GM19397 (cell line): Measurements from ENCODE around the gene STT3A.
"Not testable (repeated sequence)": the region's sequence is repeated elsewhere in the genome, so short reads cannot be mapped to it uniquely, and the experiment has no call there.

Source experiments
- ATAC-seq: cut with Tn5 transposase; IDR thresholded peaks from one replicate; pipeline ENCODE4 v1.9.1; 2021; ENCODE audit warnings: mild to moderate bottlenecking, moderate library complexity; ENCODE audit not compliant: unreplicated experiment

The STT3A gene

DNA sequence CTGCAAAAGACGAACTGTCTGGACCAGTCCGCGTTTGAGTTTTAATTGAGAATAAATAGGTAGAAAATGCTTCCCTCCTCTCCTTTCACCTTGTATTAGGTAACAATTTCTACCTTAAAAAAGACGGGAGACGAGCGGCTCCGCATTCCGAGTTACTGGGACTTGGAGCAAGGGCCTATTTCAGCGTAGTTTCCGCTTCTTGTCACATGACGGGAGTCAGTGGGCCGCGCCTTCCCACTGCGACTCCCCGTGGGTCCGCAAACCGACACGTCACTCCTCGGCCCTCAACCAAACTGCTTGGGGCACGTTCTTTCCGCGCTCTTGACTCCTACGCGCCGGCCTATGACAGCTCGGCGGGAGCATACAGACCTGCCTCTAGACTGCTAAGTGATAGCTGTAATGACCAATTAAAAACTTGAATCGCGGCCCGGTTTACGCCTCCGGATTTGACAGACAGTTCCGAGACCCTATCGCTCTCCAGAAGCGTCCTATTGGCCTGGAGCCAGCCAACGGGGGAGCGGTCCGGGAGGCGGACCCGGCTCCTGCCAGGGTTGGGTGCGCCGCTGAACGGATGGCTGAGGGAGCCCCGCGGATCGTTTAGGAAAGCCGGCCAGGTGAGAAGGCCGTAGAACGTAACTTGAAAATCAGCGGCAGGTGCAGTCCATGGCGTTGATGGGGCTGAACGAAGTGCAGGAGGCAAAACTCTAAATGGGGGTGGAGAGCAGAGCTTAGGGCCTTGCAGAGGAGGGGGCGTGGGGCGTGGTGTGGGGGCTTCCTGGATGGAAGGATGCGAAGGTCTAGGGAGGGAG is at the start of gene STT3A:
Gene STT3A, plus strand, starts transcription at position 548 of the 809 bp plus-strand sequence. CDS start 3,064 bp downstream, outside the sequence.
- peak; percentile 98 for ATAC-seq

DNA sequence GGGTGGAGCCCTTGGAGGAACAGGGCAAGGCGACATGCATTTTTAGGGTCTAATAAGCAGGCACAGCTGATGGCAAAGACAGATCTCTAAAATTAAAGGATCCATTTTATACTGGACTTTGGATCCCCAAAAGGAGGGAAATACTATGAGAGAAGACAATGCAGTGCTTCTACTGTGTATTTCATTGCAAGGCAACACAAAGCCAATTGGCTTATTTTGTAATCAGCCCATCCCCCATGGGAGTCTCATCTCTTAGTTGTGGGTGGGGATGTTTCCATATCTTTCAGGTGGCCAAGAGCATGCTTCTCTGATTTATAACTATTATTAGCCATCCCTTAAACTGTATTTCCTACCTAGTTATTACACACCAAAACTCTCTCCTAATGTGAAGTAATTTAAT is 41.9 kb upstream of the STT3A start:
- ATAC-seq = no peak

DNA sequence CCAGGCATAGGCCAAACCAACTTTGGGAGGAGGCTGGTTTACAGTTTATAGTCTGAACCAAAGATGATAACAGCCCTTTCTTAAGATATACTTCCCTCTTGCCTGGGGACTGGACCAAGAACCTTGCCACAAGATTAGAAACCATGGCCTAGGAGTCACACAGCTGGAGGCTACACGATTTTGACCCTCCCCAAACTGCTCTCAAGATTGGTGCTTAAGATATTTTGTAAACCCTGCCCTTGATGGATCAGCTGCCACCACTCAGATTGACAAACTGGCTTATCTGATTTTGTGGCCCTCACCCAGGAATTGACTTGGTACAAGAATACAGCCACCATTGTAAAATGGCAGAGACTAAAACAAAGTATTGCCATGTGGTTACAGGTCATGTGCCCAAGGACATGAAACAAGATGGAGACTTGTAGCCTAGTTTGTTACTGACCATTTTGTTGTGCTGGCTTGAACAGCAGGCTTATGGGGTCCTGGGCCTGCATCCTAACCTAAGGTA is 40.8 kb upstream of the STT3A start:
- ATAC-seq = no peak

- ATAC-seq = no peak
Observed at GRCh38 chr11:125552927-125553326, 39.7 kb upstream of the STT3A start.

- ATAC-seq = no peak
Observed at GRCh38 chr11:125553357-125553756, 39.3 kb upstream of the STT3A start.

GRCh38 chr11:125554038-125554437 is 38.6 kb upstream of the STT3A start:
- ATAC-seq = no peak

- ATAC-seq = no peak
Observed at GRCh38 chr11:125559888-125560287, 32.8 kb upstream of the STT3A start.

GRCh38 chr11:125561924-125562323 is 30.7 kb upstream of the STT3A start:
- no peak for ATAC-seq

DNA sequence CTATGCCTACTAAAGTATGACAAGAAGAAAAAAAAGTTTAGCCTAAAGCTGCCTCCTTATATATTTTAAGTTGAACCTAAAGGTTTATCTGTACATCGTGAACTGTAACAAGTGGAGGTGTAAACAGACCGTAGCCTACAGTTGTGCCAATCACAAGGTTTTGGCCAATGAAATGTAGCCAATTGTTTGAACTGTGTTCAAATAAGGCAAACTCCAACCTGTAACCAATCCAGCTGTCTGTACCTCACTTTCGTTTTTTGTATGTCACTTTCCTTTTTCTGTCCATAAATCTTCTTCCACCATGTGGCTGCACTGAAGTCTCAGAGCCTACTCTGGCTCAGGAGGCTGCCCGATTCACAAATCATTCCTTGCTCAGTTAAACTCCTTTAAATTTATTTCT is 30.2 kb upstream of the STT3A start:
- no peak for ATAC-seq

- ATAC-seq = no peak
Observed at GRCh38 chr11:125564357-125564756, 28.3 kb upstream of the STT3A start.

GRCh38 chr11:125566235-125566634 is 26.4 kb upstream of the STT3A start:
- no peak for ATAC-seq

DNA sequence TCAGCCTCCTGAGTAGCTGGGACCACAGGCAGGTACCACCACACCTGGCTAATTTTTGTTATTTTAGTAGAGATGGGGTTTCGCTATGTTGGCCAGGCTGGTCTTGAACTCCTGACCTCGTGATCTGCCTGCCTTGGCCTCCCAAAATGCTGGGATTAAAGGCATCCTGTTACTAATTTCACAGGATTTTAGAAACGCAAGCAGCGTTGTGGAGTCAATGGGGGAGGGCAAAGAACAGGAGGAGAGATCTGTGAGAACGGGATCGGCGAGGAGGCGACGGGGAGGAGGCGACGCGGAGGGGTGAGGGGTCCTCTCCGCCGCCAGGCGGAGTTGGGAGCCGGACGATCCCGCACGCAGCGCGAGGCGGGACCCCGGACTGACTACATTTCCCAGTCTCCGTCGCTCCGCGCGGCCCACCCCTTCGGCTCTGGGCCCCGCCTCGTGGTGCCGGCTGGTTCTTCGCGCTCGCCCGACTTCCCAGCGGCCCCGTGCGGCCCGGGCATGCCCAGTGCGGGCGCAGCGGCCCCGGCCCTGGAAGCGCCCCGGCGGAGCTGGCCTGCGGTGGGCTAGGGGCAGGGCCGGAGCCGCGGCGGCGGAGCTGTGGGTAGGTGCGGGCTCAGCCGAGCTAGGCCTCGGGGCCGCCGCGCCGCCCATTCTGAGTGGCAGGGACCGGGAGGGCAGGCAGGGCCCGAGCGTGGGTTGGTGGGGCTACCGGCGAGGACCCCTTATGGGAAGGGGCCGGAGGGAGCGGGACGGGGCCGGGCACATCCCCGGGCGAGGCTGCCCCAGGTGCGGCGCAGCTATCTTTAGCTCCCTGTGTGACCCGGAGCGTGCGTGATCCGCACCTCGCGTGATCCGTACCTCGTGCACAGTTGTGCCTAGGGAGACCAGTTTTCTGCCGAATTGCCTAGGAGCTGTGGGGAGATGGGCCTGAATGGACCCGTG is 23.4 kb upstream of the STT3A start, which contains the start of gene EI24:
Gene EI24, plus strand, starts transcription at position 508 of the 945 bp plus-strand sequence. CDS start 3,051 bp downstream, outside the sequence.
- peak; percentile 98 for ATAC-seq

DNA sequence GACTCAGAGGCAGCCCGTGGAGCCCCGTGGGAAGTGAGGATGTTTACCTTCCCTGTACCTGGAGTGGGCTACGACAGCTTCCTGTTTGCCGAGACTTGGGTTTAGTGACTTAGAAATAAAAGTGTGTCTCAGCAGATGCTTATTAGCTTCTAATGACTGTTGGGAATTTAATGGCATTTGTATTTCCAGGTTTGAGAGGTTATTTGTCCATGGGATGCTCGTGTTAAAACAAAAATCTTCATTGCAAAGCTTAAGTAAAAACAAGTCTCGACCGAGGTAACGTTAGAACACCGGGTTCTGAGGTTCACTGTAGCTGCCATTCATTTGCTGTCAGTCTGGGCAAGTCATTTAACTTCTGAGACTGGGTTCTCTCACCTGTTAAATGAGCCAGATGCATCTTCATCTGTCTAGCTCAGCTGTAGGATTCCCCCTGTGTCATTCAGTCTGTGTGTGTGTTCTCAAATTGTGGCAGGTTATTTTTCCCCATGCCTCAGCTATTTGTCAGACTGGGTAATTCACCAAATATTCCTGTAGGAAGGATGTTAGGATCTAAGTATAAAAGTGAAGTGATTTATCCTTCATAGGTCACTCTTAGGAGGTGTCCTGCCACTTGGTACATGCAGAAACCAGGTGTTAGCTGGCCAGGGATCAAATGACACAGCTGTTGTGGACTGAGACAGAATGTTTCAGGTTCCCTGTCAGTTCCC is 22.6 kb upstream of the STT3A start:
- ATAC-seq = no peak

DNA sequence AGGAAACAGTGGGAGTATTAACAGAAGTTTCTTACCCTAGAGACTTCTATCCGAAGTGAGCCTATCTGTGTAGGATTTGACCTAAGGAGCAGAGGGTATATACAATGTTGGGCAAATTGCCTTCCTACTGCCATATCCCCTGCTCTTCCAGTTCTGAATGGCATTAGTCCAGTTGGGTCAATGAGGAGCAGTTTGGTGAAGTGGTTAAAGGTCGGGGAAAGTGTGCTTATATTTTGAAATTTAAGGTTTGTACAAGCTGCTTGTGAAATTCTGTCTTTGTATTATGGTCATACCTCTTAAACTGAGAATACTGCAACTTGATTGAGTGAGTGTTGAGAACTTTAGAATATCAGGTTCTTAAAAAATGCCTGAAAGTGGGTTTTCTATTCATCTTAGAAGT is 21.7 kb upstream of the STT3A start:
- no peak for ATAC-seq

DNA sequence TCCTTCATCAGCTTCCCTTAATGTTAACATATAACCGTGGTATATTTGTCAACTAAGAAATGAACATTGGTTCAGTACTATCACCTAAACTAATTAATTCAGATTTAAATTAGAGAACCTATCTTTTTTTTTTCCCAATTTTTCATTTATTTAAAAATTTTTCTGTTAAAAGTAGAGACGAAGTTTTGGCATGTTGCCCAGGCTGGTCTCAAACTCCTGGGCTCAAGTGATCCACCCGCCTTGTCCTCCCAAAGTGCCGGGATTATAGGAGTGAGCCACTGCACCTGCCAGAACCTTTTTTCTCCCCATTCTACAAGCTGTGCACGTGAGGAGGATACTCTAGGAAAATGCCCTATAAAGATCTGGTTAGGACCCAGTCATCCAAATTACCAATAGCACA is 19.7 kb upstream of the STT3A start:
- no peak for ATAC-seq

GRCh38 chr11:125577181-125577580 is 15.5 kb upstream of the STT3A start:
- ATAC-seq = not testable (repeated sequence)

DNA sequence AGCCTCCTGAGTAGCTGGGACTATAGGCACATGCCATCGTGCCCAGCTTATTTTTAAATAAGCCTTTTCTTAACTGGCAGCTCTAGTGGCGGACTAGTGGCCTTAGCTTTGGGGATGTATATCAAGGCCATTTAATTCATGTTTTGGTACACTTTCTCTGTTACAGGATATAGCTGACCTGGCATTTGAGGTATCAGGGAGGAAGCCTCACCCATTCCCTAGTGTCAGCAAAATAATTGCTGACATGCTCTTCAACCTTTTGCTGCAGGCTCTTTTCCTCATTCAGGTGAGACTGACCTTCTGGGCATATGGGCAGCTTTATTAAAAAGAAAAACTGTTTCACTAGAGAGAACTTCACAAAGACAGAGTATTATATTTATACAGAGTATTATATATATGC is 13.9 kb upstream of the STT3A start:
- no peak for ATAC-seq

DNA sequence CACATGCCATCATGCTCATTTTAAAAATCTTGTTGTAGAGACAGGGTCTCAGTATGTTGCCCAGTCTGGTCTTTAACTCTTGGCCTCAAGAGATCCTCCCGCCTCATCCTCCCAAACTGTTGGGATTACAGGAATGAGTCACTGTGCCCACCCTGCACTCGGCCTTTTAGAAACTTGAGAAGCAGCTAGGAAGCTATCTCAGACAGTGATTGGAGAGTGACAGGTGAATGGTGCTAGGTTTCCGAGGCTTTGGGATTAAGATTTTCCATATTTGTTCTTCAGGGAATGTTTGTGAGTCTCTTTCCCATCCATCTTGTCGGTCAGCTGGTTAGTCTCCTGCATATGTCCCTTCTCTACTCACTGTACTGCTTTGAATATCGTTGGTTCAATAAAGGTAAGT is 12.8 kb upstream of the STT3A start:
- no peak for ATAC-seq

GRCh38 chr11:125583496-125583895 is 9.2 kb upstream of the STT3A start:
- no peak for ATAC-seq

DNA sequence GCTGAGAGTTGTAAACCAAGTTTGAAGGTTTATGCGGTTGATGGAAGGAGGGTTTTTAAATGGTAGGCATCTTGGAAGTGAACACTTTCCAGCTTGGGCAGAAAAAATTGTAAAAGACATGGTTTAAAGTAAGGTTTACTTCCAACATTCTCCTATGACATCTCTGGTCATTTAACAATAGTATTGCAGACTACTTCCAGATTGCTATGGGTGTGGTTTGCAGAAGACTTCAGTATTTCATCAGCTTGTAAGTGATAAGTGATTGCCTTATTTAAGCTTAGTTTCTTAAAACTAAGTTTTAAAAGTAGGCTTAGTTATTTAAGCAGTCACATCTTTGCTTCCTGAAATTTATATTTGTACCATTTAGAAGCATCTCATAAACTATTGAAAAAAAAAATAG is 7.2 kb upstream of the STT3A start:
- no peak for ATAC-seq

- ATAC-seq = no peak
Observed at GRCh38 chr11:125586623-125587022, 6.0 kb upstream of the STT3A start.
